ENCODE data around the gene STAT3. TPM values are rescaled to one million over a fixed set of nuclear protein-coding genes. Genes with fewer than 3 reads are reported as not detected.

Gene STAT3
- total and polyA plus RNA-seq, 7 donors: 43.8 to 230 (median 129) TPM

DNA sequence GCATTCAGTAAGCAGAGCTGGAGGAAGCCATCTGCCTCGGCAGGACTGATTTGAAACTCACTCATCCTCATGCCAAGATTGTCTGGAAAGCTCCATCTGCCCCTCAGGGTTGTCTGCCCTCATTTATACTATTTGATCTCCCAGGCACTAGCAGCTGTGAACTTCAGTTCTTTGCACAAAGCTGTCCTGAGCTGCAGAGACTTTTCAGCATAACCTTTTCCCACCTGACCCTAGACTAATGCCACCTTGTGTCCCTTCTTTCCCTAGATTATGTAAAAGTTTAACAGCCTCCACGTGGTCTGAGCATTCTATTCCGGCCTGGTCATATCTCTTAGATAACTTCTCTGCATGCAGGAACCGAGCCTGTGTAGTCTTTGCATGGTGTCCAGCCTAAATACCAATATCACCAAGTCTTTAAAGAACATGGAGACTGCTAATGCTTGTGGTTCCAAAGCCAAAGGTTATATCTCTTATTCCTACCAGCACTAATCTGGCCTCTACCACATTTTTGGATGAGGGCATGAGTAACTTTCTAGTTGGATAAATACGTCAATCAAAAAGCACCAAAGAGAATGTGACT is 70.9 kb downstream of the STAT3 start:
- Histone ChIP-seq H3K9me3 (no peaks in the 10 kb centered on the region), H3K36me3 (peaks cover 47 to 88% (median 57%) of the 10 kb centered on the region in 4 donors), H3K27ac (no peak overlapping the region), H3K4me3 (no peak overlapping the region), H3K27me3 (no peaks in the 10 kb centered on the region), H3K4me1 (peaks cover 0 to 9% (median 7%) of the 10 kb centered on the region in 4 donors)
- no peak for DNase-seq
- 74 to 83% methylated on average over 5 of the region's 5 CpGs for WGBS, 2 donors
- TF ChIP-seq, protein P1, sequence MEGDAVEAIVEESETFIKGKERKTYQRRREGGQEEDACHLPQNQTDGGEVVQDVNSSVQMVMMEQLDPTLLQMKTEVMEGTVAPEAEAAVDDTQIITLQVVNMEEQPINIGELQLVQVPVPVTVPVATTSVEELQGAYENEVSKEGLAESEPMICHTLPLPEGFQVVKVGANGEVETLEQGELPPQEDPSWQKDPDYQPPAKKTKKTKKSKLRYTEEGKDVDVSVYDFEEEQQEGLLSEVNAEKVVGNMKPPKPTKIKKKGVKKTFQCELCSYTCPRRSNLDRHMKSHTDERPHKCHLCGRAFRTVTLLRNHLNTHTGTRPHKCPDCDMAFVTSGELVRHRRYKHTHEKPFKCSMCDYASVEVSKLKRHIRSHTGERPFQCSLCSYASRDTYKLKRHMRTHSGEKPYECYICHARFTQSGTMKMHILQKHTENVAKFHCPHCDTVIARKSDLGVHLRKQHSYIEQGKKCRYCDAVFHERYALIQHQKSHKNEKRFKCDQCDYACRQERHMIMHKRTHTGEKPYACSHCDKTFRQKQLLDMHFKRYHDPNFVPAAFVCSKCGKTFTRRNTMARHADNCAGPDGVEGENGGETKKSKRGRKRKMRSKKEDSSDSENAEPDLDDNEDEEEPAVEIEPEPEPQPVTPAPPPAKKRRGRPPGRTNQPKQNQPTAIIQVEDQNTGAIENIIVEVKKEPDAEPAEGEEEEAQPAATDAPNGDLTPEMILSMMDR (IDR thresholded peaks at IDR 0.05): no peak
- TF ChIP-seq POLR2AphosphoS5 (IDR thresholded peaks at IDR 0.05) (no peak), EP300 (IDR thresholded peaks at IDR 0.05) (no peak)
- intact Hi-C loops (cut with DNase I): no loop called here

DNA sequence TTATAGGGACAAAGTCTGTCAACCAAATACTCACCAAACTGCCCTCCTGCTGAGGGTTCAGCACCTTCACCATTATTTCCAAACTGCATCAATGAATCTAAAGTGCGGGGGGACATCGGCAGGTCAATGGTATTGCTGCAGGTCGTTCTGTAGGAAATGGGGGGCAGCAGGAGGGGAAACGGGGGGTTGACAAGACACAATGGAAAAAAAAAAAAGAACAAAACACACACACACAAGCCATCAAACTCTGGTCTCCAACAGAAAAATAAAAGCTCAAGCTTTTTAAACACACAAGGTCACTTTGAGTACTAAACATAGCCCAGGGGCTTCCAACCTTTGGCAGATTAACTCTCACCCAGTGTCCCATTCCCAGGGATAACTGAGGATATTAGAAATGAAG is 71.5 kb downstream of the STAT3 start:
- H3K9me3 ChIP-seq: no peaks in the 10 kb centered on the region
- intact Hi-C loops (cut with DNase I): no loop called here
- H3K4me1 ChIP-seq: peaks cover 0 to 14% (median 13%) of the 10 kb centered on the region in 4 donors
- H3K36me3 ChIP-seq: peaks cover 43 to 82% (median 51%) of the 10 kb centered on the region in 4 donors
- H3K27ac ChIP-seq: no peak overlapping the region
- 79 to 90% methylated on average over 4 of the region's 4 CpGs for WGBS, 2 donors
- TF ChIP-seq POLR2A (IDR thresholded peaks at IDR 0.05) (no peak), EP300 (IDR thresholded peaks at IDR 0.05) (no peak), POLR2AphosphoS5 (IDR thresholded peaks at IDR 0.05) (no peak)
- TF ChIP-seq, protein P1 (IDR thresholded peaks at IDR 0.05): no peak
- no peak for DNase-seq
- H3K4me3 ChIP-seq: no peak overlapping the region
- H3K27me3 ChIP-seq: no peaks in the 10 kb centered on the region

DNA sequence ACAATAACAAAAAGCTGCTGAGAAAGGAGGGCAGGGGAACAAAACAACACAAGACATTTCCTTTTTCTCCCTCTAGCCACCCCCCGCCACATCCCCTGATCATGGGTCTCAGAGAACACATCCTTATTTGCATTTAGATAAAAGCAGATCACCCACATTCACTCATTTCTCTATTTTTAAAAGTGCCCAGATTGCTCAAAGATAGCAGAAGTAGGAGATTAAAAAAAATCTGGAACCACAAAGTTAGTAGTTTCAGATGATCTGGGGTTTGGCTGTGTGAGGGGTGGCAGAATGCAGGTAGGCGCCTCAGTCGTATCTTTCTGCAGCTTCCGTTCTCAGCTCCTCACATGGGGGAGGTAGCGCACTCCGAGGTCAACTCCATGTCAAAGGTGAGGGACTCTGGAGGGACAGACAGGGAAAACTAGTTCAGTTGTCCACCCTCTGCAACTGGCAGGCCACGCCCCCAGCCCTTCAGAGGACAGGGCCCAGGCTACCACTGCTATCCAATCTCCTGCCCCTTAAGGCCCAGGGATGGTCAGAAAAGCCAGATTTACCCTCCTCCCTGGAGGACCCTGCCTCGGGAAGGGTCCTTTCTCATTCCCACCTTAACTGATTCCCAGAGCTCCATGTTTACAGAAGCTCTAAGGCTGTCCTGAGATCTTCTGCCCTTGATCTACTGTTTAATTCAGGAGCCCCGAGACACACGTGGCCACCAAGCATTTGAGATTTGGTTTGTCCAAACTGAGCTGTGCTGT is 72.7 kb downstream of the STAT3 start:
- no peaks in the 10 kb centered on the region for H3K27me3 ChIP-seq
- intact Hi-C loops (cut with DNase I): no loop called here
- 62 to 89% methylated on average over 10 of the region's 10 CpGs for WGBS, 2 donors
- peaks cover 0 to 26% (median 25%) of the 10 kb centered on the region in 4 donors for H3K4me1 ChIP-seq
- TF ChIP-seq EP300 (IDR thresholded peaks at IDR 0.05) (no peak), POLR2A (IDR thresholded peaks at IDR 0.05) (no peak)
- TF ChIP-seq, protein P1 (IDR thresholded peaks at IDR 0.05): no peak
- no peaks in the 10 kb centered on the region for H3K9me3 ChIP-seq
- H3K4me3 ChIP-seq: no peak overlapping the region
- H3K27ac ChIP-seq: peak overlapping the region in 1 of 4 donors; percentile 8
- no peak for DNase-seq
- H3K36me3 ChIP-seq: peaks cover 43 to 74% (median 46%) of the 10 kb centered on the region in 4 donors

DNA sequence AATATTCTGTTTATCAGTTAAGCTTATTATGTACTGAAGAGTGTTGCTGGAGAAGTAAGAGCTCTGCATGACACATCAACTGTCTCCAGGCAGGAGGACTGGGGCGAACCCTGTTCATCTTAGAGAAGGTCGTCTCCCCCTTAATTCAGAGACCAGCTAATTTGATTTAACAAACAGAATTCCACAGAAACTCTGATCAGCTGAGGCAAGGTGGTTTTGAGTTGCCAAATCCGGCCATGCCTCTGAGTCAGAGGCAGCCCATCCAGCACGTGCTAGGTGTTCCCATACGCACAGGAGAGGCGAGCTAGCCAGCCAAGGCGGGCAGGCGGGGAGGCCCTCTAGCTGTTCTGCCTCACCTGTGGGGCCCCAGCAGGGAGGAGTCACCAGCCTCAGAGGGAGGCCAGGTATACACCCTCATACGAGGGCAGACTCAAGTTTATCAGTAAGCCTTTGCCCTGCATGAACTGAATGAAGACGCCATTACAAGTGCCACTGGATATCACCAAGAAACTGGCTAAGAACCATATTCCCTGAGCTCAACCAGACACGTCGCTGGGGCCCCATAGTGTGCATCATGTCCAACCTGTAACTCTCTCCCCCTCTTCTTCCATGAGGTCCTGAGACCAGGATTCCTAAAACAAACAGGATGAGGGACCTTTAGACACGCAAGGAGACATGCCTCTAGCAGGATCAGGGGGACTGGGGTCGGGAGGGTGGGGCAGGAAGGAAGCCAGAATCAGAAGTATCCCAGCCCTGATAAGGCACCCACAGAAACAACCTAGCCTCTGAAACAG is 74.3 kb downstream of the STAT3 start:
- Histone ChIP-seq H3K36me3 (peaks cover 38 to 65% (median 42%) of the 10 kb centered on the region in 4 donors), H3K27me3 (no peaks in the 10 kb centered on the region), H3K27ac (peak overlapping the region in 3 of 4 donors; percentile 7 to 35 (median 22)), H3K4me1 (peaks cover 0 to 41% (median 37%) of the 10 kb centered on the region in 4 donors), H3K4me3 (no peak overlapping the region), H3K9me3 (no peaks in the 10 kb centered on the region)
- intact Hi-C loops (cut with DNase I): no loop called here
- no peak for DNase-seq
- TF ChIP-seq EP300 (IDR thresholded peaks at IDR 0.05) (no peak), POLR2A (IDR thresholded peaks at IDR 0.05) (no peak), POLR2AphosphoS5 (IDR thresholded peaks at IDR 0.05) (no peak)
- TF ChIP-seq, protein P1 (IDR thresholded peaks at IDR 0.05): no peak
- WGBS, 2 donors: 79 to 80% methylated on average over 14 of the region's 14 CpGs

All from sigmoid colon (tissue), 7 donors.